ENCODE data around the gene SEC16A. TPM values are rescaled to one million over a fixed set of nuclear protein-coding genes. Genes with fewer than 3 reads are reported as not detected.
"Not testable (repeated sequence)": the region's sequence is repeated elsewhere in the genome, so short reads cannot be mapped to it uniquely, and the experiment has no call there.

The SEC16A gene
- total RNA-seq, 8 experiments from 2014 or later, result 21.8 to 59.1 (median 35.0) TPM

GRCh38 chr9:136422876-136423275 is 60.0 kb downstream of the SEC16A start:
- Histone ChIP-seq H3K4me3 (no peak overlapping the region), H3K27ac (no peak overlapping the region), H3K4me1 (replicated peaks in 1 of 2) (no peaks in the 10 kb centered on the region)
- peak in 2 of 8 experiments; percentile 17 to 23 for ATAC-seq (replicated peaks in 6 of 8)
- WGBS, 10 experiments, result 90 to 100% (median 97%) methylated on average over 1 to 21 of the region's 26 CpGs; no CpG with 5 or more reads in 5 of the 10 experiments
- in situ Hi-C loops (cut with MboI; ENCODE audit: low pct_unique_long_range_greater_than_20kb in 2 of 9, low sequenced_read_pairs in 9 of 9, unreplicated experiment in 9 of 9), result no loop called here

- 96% methylated on average over 4 of the region's 21 CpGs; no CpG with 5 or more reads in 9 of the 10 experiments for WGBS, 10 experiments
- Histone ChIP-seq H3K27ac (no peak overlapping the region), H3K4me1 (replicated peaks in 1 of 2) (no peaks in the 10 kb centered on the region), H3K4me3 (no peak overlapping the region)
- in situ Hi-C loops (cut with MboI; ENCODE audit: low pct_unique_long_range_greater_than_20kb in 2 of 9, low sequenced_read_pairs in 9 of 9, unreplicated experiment in 9 of 9), result no loop called here
- peak in 3 of 8 experiments; percentile 5 to 7 (median 7) for ATAC-seq (replicated peaks in 6 of 8)
Observed at GRCh38 chr9:136421791-136422190, 61.0 kb downstream of the SEC16A start.

GRCh38 chr9:136419092-136419420 is 63.8 kb downstream of the SEC16A start:
- Histone ChIP-seq H3K27ac (no peak overlapping the region), H3K4me3 (no peak overlapping the region), H3K4me1 (replicated peaks in 1 of 2) (no peaks in the 10 kb centered on the region)
- 83 to 100% (median 100%) methylated on average over 1 to 8 of the region's 12 CpGs; no CpG with 5 or more reads in 5 of the 10 experiments for WGBS, 10 experiments
- in situ Hi-C loops (cut with MboI; ENCODE audit: low pct_unique_long_range_greater_than_20kb in 2 of 9, low sequenced_read_pairs in 9 of 9, unreplicated experiment in 9 of 9), result no loop called here
- ATAC-seq (replicated peaks in 6 of 8), result no peak

GRCh38 chr9:136418182-136419091 is 64.4 kb downstream of the SEC16A start:
- 87 to 100% (median 96%) methylated on average over 2 to 18 of the region's 48 CpGs; no CpG with 5 or more reads in 4 of the 10 experiments for WGBS, 10 experiments
- ATAC-seq (replicated peaks in 6 of 8), result peak in 1 of 8 experiments; percentile 9

GRCh38 chr9:136416914-136417313 is 65.9 kb downstream of the SEC16A start:
- ATAC-seq (replicated peaks in 6 of 8), result peak in 1 of 8 experiments; percentile 10
- in situ Hi-C loops (cut with MboI; ENCODE audit: low pct_unique_long_range_greater_than_20kb in 2 of 9, low sequenced_read_pairs in 9 of 9, unreplicated experiment in 9 of 9), result no loop called here
- Histone ChIP-seq H3K4me3 (no peak overlapping the region), H3K4me1 (replicated peaks in 1 of 2) (peaks cover 0 to 1% of the 10 kb centered on the region in 2 donors), H3K27ac (no peak overlapping the region)
- WGBS, 10 experiments, result 70 to 97% (median 92%) methylated on average over 2 to 19 of the region's 19 CpGs; no CpG with 5 or more reads in 3 of the 10 experiments

More at GRCh38 chr9:136418182-136419091, 64.4 kb downstream of the SEC16A start:
- Histone ChIP-seq H3K4me3 (no peak overlapping the region), H3K4me1 (replicated peaks in 1 of 2) (no peaks in the 10 kb centered on the region), H3K27ac (no peak overlapping the region)
- in situ Hi-C loops (cut with MboI; ENCODE audit: low pct_unique_long_range_greater_than_20kb in 2 of 9, low sequenced_read_pairs in 9 of 9, unreplicated experiment in 9 of 9), result no loop called here

- H3K4me1 ChIP-seq (replicated peaks in 1 of 2), result peaks cover 3 to 6% of the 10 kb centered on the region in 2 donors
- ATAC-seq (replicated peaks in 6 of 8), result no peak
- WGBS, 10 experiments, result 83 to 100% (median 96%) methylated on average over 1 to 8 of the region's 8 CpGs; no CpG with 5 or more reads in 1 of the 10 experiments
- H3K4me3 ChIP-seq, result no peak overlapping the region
- in situ Hi-C loops (cut with MboI; ENCODE audit: low pct_unique_long_range_greater_than_20kb in 2 of 9, low sequenced_read_pairs in 9 of 9, unreplicated experiment in 9 of 9), result no loop called here
- no peak overlapping the region for H3K27ac ChIP-seq
Observed at GRCh38 chr9:136416427-136416826, 66.4 kb downstream of the SEC16A start.

- Histone ChIP-seq H3K27ac (no peak overlapping the region), H3K4me3 (no peak overlapping the region), H3K4me1 (replicated peaks in 1 of 2) (peaks cover 12 to 14% of the 10 kb centered on the region in 2 donors)
- peak in 1 of 8 experiments; percentile 44 for ATAC-seq (replicated peaks in 6 of 8)
- 40 to 91% (median 72%) methylated on average over 1 to 6 of the region's 9 CpGs; no CpG with 5 or more reads in 2 of the 10 experiments for WGBS, 10 experiments
- in situ Hi-C loops (cut with MboI; ENCODE audit: low pct_unique_long_range_greater_than_20kb in 2 of 9, low sequenced_read_pairs in 9 of 9, unreplicated experiment in 9 of 9), result no loop called here
Observed at GRCh38 chr9:136412962-136413361, 69.9 kb downstream of the SEC16A start.

- H3K4me1 ChIP-seq (replicated peaks in 1 of 2), result peaks cover 12 to 14% of the 10 kb centered on the region in 2 donors
- in situ Hi-C loops (cut with MboI; ENCODE audit: low pct_unique_long_range_greater_than_20kb in 2 of 9, low sequenced_read_pairs in 9 of 9, unreplicated experiment in 9 of 9), result no loop called here
- ATAC-seq (replicated peaks in 6 of 8), result no peak
- peak overlapping the region; percentile 71 to 98 (median 81) for H3K4me3 ChIP-seq
- peak overlapping the region; percentile 89 to 98 for H3K27ac ChIP-seq
- 0 to 85% (median 44%) methylated on average over 1 to 4 of the region's 4 CpGs for WGBS, 10 experiments
Observed at GRCh38 chr9:136411378-136411777, 71.5 kb downstream of the SEC16A start.

- Histone ChIP-seq H3K4me1 (replicated peaks in 1 of 2) (peaks cover 12 to 14% of the 10 kb centered on the region in 2 donors), H3K4me3 (peak within 1 kb of the TSS; percentile 71 to 98 (median 81)), H3K27ac (peak within 1 kb of the TSS; percentile 89 to 98)
- ATAC-seq (replicated peaks in 6 of 8), result peak; percentile 78 to 88 (median 85)
- WGBS, 10 experiments, result 0 to 6% (median 0%) methylated on average over 4 to 27 of the region's 83 CpGs; no CpG with 5 or more reads in 1 of the 10 experiments
- in situ Hi-C loops (cut with MboI; ENCODE audit: low pct_unique_long_range_greater_than_20kb in 2 of 9, low sequenced_read_pairs in 9 of 9, unreplicated experiment in 9 of 9), result no loop called here
Observed at GRCh38 chr9:136410500-136411287, 72.1 kb downstream of the SEC16A start, which contains the start of the genes ENTR1 and PMPCA. ENTR1 (minus strand) TSS chr9:136410614; CDS start chr9:136410397, 217 bp downstream. PMPCA (plus strand) TSS chr9:136410658; CDS start chr9:136410669, 11 bp downstream.

- in situ Hi-C loops (cut with MboI; ENCODE audit: low pct_unique_long_range_greater_than_20kb in 2 of 9, low sequenced_read_pairs in 9 of 9, unreplicated experiment in 9 of 9), result no loop called here
- WGBS, 10 experiments, result 0 to 52% (median 6%) methylated on average over 1 to 22 of the region's 71 CpGs; no CpG with 5 or more reads in 3 of the 10 experiments
- Histone ChIP-seq H3K27ac (peak overlapping the region; percentile 89 to 98), H3K4me3 (peak overlapping the region; percentile 71 to 98 (median 81)), H3K4me1 (replicated peaks in 1 of 2) (peaks cover 12 to 14% of the 10 kb centered on the region in 2 donors)
- peak; percentile 41 to 67 (median 57) for ATAC-seq (replicated peaks in 6 of 8)
Observed at GRCh38 chr9:136409557-136410455, 73.0 kb downstream of the SEC16A start.

- Histone ChIP-seq H3K4me1 (replicated peaks in 1 of 2) (peaks cover 12 to 14% of the 10 kb centered on the region in 2 donors), H3K4me3 (no peak overlapping the region), H3K27ac (no peak overlapping the region)
- in situ Hi-C loops (cut with MboI; ENCODE audit: low pct_unique_long_range_greater_than_20kb in 2 of 9, low sequenced_read_pairs in 9 of 9, unreplicated experiment in 9 of 9), result no loop called here
- no peak for ATAC-seq (replicated peaks in 6 of 8)
- WGBS, 10 experiments, result 90 to 100% (median 100%) methylated on average over 1 to 5 of the region's 7 CpGs; no CpG with 5 or more reads in 6 of the 10 experiments
Observed at GRCh38 chr9:136407911-136408310, 74.9 kb downstream of the SEC16A start.

GRCh38 chr9:136407061-136407460 is 75.8 kb downstream of the SEC16A start:
- ATAC-seq (replicated peaks in 6 of 8); in situ Hi-C loops (cut with MboI; ENCODE audit: low pct_unique_long_range_greater_than_20kb in 2 of 9, low sequenced_read_pairs in 9 of 9, unreplicated experiment in 9 of 9); H3K27ac ChIP-seq; H3K4me3 ChIP-seq: not testable (repeated sequence)
- H3K4me1 ChIP-seq (replicated peaks in 1 of 2), result peaks cover 12 to 14% of the 10 kb centered on the region in 2 donors
- 93 to 100% (median 96%) methylated on average over 5 to 16 of the region's 28 CpGs; no CpG with 5 or more reads in 7 of the 10 experiments for WGBS, 10 experiments

All from motor neuron (in vitro differentiated cells).